Measurements from ENCODE around the gene ALDH1B1. TPM values are rescaled to one million over a fixed set of nuclear protein-coding genes. Genes with fewer than 3 reads are reported as not detected.
"Not testable (repeated sequence)": the region's sequence is repeated elsewhere in the genome, so short reads cannot be mapped to it uniquely, and the experiment has no call there.

Gene ALDH1B1
- total RNA-seq, 2 experiments from 2014 or later: 31.8 to 35.0 TPM

DNA sequence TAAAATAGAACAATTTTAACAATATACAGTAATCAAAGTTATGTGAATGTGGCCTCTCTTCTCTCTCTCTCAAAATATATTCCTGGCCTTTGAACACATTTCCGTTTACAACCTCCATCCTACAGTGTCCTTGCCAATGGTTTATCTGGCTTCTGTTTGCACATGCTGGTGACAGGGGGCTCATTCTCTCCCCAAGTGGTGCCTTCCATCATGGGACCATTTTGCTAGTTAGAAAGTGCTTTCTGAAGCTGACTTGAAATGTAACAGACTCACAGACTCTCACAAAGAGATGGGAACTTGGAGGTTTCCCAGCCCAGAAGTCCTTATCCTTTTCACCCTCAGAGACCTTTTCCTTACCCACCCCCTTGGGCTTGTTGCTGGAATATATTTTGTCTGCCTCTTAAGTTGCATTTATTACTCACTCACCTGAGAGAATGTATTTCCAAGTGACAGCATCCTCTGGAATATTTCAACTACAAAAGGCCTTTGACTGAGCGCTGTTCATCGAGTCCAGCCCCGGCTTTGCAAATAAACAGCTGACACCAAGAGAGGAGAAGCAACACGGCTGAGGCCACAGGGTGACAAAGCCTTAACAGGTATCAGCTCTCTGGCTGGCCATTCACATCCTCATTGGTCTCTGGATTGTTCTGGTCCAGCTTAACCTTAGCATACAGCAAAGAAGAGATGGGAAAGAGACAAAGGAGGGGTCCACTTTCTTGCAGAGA is 17.5 kb upstream of the ALDH1B1 start:
- H3K4me3 Mint-ChIP-seq: no peak overlapping the region
- no peaks in the 10 kb centered on the region for H3K36me3 Mint-ChIP-seq
- no peak for DNase-seq
- peaks cover 4% of the 10 kb centered on the region for H3K27me3 Mint-ChIP-seq
- no peaks in the 10 kb centered on the region for H3K9me3 Mint-ChIP-seq
- H3K4me1 Mint-ChIP-seq: no peaks in the 10 kb centered on the region
- H3K27ac Mint-ChIP-seq: no peak overlapping the region

DNA sequence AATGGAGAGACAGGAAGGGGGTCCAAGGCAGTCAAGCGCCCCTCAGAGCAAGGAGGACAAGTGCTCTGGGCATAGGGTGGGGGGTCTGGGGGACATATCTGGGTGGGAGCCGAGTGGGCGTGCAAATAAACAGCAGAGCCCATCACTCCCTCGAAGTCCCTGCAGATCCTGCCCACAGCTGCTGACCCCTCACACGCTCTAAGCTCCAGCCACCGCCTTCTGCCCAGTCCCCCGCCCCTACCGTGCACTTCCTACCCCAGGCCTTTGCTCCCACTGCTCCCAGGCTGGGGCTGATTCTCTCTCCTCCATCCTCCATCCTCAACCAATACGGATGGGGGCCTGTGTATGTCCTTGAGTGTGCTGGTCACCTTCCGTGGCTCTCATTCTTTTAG is 16.9 kb upstream of the ALDH1B1 start:
- DNase-seq: no peak
- no peak overlapping the region for H3K27ac Mint-ChIP-seq
- no peaks in the 10 kb centered on the region for H3K36me3 Mint-ChIP-seq
- H3K4me1 Mint-ChIP-seq: no peaks in the 10 kb centered on the region
- H3K4me3 Mint-ChIP-seq: no peak overlapping the region
- no peaks in the 10 kb centered on the region for H3K9me3 Mint-ChIP-seq
- peaks cover 4% of the 10 kb centered on the region for H3K27me3 Mint-ChIP-seq

DNA sequence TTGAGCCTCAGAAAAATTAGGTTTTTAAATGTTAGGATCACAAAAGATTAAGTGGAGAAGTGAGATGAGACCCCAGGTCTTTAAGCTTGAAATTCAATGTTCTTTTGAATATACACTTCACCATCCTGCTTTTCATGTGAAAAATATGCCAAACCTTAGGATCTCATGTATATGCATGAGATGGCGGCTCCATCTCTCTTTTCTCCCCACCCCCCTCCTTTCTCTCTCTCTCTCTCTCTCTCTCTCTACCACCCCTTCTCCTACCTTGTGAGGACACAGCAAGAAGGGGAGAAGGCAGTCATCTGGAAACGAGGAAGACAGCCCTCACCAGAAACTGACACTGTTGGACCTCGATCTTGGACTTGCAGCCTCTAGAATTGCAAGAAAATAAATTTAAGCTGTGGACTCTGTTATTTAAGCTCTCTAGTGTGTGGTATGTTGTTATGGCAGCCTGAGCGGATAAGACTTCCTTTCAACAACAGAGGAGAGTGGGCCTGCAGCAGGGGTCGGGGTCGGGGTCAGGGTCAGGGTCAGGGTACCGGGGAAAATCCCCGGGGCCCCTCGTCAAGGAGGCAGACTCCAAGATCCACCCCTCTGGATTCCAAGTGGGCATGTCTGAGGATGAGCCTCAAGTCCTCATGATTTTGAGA is 16.4 kb upstream of the ALDH1B1 start:
- DNase-seq: no peak
- no peaks in the 10 kb centered on the region for H3K4me1 Mint-ChIP-seq
- H3K9me3 Mint-ChIP-seq: no peaks in the 10 kb centered on the region
- no peak overlapping the region for H3K4me3 Mint-ChIP-seq
- H3K36me3 Mint-ChIP-seq: no peaks in the 10 kb centered on the region
- H3K27ac Mint-ChIP-seq: no peak overlapping the region
- H3K27me3 Mint-ChIP-seq: peaks cover 4% of the 10 kb centered on the region

DNA sequence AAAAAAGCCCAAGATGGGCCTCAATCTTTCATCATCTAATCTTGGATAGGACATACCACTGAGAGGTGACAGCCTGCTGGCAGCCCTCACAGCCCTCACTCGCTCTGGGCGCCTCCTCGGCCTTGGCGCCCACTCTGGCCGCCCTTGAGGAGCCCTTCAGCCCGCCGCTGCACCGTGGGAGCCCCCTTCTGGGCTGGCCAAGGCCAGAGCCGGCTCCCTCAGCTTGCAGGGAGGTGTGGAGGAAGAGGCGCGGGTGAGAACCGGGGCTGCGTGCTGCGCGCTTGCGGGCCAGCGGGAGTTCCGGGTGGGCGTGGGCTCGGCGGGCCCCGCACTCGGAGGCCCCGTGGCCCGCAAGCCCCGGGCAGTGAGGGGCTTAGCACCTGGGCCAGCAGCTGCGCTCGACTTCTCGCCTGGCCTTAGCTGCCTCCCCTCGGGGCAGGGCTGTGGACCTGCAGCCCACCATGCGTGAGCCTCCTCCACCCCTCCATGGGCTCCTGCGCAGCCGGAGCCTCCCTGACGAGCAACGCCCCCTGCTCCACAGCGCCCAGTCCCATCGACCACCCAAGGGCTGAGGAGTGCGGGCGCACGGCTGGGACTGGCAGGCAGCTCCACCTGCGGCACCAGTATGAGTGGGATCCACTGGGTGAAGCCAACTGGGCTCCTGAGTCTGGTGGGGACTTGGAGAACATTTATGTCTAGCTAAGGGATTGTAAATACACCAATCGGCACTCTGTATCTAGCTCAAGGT is 15.0 kb upstream of the ALDH1B1 start:
- not testable (repeated sequence) for DNase-seq, H3K4me1 Mint-ChIP-seq, H3K36me3 Mint-ChIP-seq, H3K9me3 Mint-ChIP-seq, H3K27ac Mint-ChIP-seq, H3K4me3 Mint-ChIP-seq, H3K27me3 Mint-ChIP-seq

DNA sequence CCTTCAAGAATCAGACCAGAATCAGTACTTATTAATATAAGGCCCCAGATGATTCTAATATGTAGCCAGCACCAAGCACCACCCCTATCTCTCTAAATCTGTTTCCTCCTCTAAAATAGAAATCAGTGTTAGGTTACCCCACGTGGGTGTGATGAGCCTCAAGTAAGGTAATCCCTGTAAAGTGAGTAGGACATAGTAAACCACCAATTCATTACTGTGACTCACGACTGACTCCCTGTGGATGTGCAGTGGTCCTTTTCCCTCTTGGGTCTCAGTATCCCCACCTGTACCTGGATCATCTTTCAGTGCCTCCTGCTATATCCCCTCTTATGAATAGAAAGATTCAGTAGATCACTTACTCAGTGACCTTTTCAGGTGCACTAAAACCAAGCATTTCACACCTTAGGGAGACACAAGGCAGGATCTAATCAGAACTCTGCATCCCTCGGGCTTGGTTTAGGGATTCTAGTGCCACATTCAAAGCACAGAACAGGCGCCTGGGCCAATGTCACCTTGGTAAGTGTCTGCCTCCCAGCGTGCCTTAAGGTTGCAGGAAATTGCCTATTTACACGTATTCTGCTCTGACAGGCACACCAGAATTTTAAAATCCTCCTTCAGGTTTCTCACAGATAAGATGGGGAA is 12.2 kb upstream of the ALDH1B1 start:
- H3K27me3 Mint-ChIP-seq: no peaks in the 10 kb centered on the region
- DNase-seq: no peak

DNA sequence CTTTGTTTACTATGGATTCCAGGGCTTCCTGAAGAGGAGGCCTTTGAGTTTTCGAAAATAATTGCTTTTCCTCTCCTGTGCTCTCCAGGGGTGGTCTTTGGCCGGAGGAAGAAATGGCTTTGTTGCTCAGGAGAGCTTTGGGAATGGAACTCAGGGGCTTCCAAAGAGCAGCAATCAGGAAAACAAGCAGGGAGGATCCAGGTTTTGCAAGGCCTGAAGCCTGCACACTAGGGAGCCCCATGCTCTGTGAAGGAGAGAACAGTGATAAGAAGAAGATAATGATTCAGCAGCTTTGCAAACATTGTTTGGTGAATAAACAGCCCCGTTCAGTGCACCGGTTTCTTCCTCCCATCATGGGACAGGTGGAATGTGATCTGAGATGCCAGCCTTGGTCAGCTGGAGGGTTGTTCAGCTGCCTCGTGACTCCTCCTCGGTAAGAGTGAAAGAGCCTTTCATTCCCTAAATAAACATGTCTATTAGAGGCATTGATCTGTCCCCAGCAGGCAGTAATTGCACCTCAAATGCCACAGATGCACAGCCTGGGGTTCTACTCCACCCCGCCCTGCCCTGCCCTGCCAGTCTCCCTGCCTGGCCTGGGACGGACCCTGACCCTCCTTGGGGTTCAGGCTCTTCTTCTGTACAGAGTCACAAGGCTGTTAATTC is 11.5 kb upstream of the ALDH1B1 start:
- Mint-ChIP-seq H3K27ac (no peak overlapping the region), H3K36me3 (no peaks in the 10 kb centered on the region), H3K9me3 (no peaks in the 10 kb centered on the region), H3K4me3 (no peak overlapping the region), H3K27me3 (no peaks in the 10 kb centered on the region), H3K4me1 (no peaks in the 10 kb centered on the region)
- no peak for DNase-seq

More for the DNA sequence above, 12.2 kb upstream of the ALDH1B1 start:
- H3K27ac Mint-ChIP-seq: no peak overlapping the region
- H3K4me1 Mint-ChIP-seq: no peaks in the 10 kb centered on the region
- no peaks in the 10 kb centered on the region for H3K36me3 Mint-ChIP-seq
- H3K4me3 Mint-ChIP-seq: no peak overlapping the region
- H3K9me3 Mint-ChIP-seq: no peaks in the 10 kb centered on the region

DNA sequence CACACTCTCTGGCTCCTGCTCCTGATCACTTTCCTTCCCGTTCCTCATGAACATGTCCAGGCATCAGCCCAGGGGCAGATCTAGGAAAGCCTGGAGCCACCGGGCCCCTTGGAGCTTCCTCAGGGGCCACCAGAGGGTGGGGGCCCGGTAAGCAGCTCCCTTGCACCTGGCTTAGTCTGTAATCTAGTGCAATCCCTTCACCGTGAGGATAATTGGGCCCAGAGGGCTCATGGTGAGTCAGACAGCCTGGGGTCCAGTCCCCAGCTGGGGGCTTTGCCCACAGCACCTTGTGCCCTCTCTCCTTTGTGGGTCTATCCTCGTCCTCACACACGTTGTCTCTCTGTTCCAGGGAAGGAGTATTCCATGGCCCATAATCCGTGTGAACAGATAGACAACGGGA is 10.4 kb upstream of the ALDH1B1 start:
- H3K27ac Mint-ChIP-seq: no peak overlapping the region
- no peaks in the 10 kb centered on the region for H3K36me3 Mint-ChIP-seq
- H3K4me3 Mint-ChIP-seq: no peak overlapping the region
- H3K9me3 Mint-ChIP-seq: no peaks in the 10 kb centered on the region
- DNase-seq: no peak
- H3K27me3 Mint-ChIP-seq: no peaks in the 10 kb centered on the region
- no peaks in the 10 kb centered on the region for H3K4me1 Mint-ChIP-seq

DNA sequence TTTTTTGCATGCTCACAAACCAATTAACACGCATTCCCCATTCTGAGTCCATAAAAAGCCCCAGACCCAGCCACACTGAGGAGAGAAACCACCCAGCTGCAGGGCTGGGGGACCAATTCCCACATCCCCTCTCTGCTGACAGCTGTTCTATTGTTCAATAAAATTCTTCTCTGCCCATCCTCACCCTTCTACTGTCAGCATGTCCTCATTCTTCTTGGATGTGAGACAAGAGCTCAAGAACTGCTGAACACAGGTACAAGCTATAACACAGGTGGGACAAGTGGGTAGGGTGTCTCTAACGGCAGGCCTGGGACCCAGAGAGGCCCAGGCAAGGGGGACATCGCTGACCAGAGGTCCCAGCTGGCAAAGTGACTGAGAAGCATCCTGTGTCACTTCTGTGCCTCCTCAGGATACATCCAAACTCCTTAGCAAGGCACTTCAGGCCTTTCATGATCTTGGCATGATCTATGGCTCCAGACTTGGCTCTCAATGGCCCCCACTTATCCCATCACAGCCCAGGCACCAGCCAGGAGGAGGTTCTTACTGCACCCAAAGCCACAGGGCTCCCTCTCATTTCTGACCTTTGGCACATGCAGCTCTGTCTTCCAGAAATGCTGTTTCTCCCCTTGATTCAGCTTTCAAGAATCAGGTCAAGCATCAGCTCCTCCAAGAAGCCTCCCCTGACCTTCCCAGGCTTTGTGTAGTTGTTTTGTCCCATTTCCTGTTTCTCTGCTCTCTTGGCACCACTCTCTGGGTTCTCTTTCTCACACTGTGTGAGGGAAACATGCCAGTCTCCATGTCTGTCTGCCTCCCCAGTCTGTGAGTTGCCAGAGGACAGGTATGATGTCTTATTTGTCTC is 7.3 kb upstream of the ALDH1B1 start:
- H3K27ac Mint-ChIP-seq: no peak overlapping the region
- H3K27me3 Mint-ChIP-seq: no peaks in the 10 kb centered on the region
- DNase-seq: no peak
- H3K4me3 Mint-ChIP-seq: no peak overlapping the region
- H3K9me3 Mint-ChIP-seq: no peaks in the 10 kb centered on the region
- no peaks in the 10 kb centered on the region for H3K4me1 Mint-ChIP-seq
- H3K36me3 Mint-ChIP-seq: no peaks in the 10 kb centered on the region

DNA sequence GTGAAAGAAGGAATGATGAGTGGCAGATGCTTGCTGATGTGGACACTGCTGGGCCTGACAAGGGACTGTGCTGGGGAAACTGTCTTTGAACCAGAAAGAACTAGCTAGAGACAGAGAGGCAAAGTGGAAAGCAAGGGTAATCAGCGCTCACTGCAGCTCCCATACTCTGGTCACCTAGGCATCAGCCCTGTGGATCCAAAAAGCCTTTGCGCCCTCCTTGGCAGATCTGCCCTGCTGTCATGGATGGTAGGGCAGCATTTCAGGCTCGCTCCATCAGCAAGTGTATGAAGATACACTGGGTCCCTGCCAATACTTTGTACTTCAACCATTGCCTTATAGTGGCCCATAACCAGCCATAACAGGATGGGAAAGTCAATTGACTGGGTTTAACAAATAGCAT is 6.6 kb upstream of the ALDH1B1 start:
- H3K27ac Mint-ChIP-seq: no peak overlapping the region
- H3K4me3 Mint-ChIP-seq: no peak overlapping the region
- H3K9me3 Mint-ChIP-seq: no peaks in the 10 kb centered on the region
- no peaks in the 10 kb centered on the region for H3K36me3 Mint-ChIP-seq
- no peak for DNase-seq
- H3K27me3 Mint-ChIP-seq: peaks cover 4% of the 10 kb centered on the region
- no peaks in the 10 kb centered on the region for H3K4me1 Mint-ChIP-seq

DNA sequence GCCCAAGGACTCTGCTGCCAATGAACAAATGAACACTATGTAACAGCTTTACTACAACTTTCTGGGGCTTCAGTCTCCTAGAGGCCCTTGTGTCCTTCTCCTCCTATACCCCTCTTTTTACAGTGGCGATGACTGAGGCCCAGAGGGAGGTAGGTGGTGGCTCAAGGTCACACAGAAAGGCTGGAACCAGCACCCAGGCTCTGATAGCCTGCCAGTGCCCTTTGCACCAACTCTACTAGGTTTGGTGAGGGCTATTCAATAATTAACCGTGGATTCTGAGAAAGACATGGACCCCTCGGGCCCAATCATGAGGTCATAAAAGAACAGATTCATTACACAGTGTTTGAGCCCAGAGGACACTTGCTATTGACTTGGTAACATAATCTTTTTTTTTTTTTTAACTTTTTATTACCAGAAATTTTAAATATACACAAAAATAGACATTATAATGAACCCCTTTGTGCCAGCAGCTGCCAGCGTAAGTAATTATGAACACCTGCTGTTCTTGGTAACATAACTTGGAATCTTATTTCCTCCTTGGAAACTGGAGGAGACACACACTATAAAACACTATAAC is 6.1 kb upstream of the ALDH1B1 start:
- Mint-ChIP-seq H3K4me1 (no peaks in the 10 kb centered on the region), H3K27me3 (peaks cover 7% of the 10 kb centered on the region), H3K4me3 (no peak overlapping the region), H3K36me3 (no peaks in the 10 kb centered on the region), H3K9me3 (no peaks in the 10 kb centered on the region), H3K27ac (no peak overlapping the region)
- no peak for DNase-seq

DNA sequence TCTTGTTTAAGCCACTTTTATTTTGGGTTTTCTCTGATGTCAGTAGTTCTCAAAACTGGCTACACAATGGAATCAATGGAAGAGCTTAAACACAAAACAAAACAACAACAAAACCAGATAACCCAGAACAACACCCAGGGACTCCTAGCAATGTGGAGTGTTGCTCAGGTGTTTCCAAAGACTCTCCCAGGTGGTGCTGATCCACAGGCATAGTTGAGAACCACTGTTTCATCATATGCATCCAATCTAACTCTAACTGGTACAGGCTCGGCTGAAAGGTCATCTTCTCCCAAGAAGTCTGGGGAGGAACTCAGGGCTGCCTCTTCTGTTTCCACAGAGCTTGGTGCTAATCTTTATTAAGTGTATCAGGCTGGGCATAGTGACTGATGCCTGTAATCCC is 5.4 kb upstream of the ALDH1B1 start:
- no peak for DNase-seq
- H3K4me3 Mint-ChIP-seq: no peak overlapping the region
- H3K36me3 Mint-ChIP-seq: no peaks in the 10 kb centered on the region
- peaks cover 2% of the 10 kb centered on the region for H3K4me1 Mint-ChIP-seq
- no peak overlapping the region for H3K27ac Mint-ChIP-seq
- H3K9me3 Mint-ChIP-seq: no peaks in the 10 kb centered on the region
- peaks cover 7% of the 10 kb centered on the region for H3K27me3 Mint-ChIP-seq

DNA sequence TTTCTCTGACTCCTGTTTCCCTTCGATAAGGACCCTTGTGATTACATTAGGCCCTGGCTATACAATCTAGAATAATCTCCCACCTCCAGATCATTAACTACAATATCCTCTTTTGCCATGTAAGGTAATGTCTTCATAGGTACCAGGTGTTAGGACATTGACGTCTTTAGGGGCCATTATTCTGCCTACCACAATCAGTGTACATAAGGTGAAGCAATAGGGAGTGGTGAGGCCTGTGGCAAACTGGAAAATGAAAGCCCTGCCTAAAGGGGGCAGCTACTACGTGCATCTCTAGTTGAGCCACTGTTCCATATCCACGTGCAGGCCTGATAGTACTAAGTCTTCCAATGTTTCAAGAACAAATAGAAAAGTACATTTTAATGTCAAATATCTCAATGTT is 4.8 kb upstream of the ALDH1B1 start:
- Mint-ChIP-seq H3K27me3 (peaks cover 7% of the 10 kb centered on the region), H3K27ac (no peak overlapping the region), H3K36me3 (no peaks in the 10 kb centered on the region), H3K4me1 (peaks cover 4% of the 10 kb centered on the region), H3K4me3 (no peak overlapping the region), H3K9me3 (no peaks in the 10 kb centered on the region)
- no peak for DNase-seq

DNA sequence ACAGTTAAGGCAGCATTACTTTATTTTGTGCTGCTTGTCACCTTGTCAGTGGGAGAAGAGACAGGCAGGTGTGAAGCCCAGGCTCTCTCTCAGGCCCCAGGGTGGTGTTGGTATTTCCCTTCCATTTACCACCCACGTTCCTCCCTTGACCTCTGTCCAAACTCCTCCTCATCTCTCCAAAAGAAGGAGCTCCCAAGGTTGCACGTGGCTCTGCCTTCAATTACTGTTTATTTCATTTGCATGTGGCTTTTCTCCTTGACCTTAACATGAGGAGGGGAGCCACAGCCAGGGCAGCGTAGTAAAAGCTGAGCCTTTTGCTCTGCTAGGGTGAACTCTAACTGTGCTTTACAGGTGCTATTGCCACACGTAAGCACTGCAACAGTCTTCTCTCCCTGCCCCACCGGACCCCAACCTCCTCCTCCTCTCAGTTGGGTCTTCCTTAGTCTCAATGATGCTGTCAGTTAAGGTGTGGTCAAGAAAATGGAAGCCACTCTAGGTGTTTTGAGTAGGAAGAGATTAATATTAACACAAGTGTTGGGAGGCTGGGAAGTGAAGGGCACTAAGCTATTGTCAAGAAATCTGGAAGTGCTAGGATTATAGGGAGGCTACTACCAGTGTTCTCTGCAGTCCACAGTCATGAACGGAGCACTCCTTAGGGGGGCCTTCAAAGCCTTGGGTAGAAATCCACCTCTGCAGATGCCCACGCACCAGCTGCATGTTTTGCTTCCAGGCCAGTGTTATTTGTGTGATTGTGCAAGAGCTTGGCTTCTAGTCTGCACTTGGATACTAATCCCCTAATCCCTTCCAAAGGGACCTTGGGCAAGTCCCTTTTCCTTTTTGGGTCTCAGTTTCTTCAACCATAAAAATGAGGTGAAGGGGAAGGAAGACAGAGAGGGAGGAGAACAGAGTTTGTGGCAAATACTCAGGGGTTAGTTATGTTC is 3.9 kb upstream of the ALDH1B1 start:
- peaks cover 1% of the 10 kb centered on the region for H3K36me3 Mint-ChIP-seq
- no peak overlapping the region for H3K4me3 Mint-ChIP-seq
- H3K27ac Mint-ChIP-seq: no peak overlapping the region
- no peak for DNase-seq
- H3K9me3 Mint-ChIP-seq: no peaks in the 10 kb centered on the region
- peaks cover 7% of the 10 kb centered on the region for H3K27me3 Mint-ChIP-seq
- H3K4me1 Mint-ChIP-seq: peaks cover 6% of the 10 kb centered on the region
